GM20431 (cell line): ENCODE results near the gene SPTAN1.
"Not testable (repeated sequence)": the region's sequence is repeated elsewhere in the genome, so short reads cannot be mapped to it uniquely, and the experiment has no call there.

Experiments used
- in situ Hi-C: fragments of 300-500 bp; cut with MseI, MboI; formaldehyde crosslinking; loops from one replicate; pipeline ENCODE4 v1.15.0; 2020; ENCODE audit warnings: low sequenced_read_pairs; ENCODE audit not compliant: unreplicated experiment

SPTAN1 gene

GRCh38 chr9:128651798-128652197 lies 99.4 kb downstream of the SPTAN1 start:
- in situ Hi-C loops, result no loop called here

DNA sequence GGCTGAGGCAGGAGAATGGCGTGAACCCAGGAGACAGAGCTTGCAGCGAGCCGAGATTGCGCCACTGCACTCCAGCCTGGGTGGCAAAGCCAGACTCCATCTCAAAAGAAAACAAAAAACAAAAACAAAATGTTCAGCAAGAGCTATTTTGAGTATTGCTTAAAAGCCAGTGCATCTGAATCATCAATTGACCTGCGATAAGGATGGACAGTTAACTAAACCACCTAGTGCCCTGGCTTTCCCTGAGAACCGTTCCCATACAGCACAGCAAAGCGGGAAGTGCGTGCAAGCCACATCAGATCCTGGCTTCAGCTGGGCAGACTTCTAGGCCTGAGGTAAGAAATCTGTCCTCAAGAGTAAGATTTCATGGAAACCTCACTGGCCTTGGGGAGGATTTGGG lies 101.5 kb downstream of the SPTAN1 start:
- in situ Hi-C loops, result no loop called here

- in situ Hi-C loops, result no loop called here
Observed at GRCh38 chr9:128654481-128654880, 102.1 kb downstream of the SPTAN1 start.

DNA sequence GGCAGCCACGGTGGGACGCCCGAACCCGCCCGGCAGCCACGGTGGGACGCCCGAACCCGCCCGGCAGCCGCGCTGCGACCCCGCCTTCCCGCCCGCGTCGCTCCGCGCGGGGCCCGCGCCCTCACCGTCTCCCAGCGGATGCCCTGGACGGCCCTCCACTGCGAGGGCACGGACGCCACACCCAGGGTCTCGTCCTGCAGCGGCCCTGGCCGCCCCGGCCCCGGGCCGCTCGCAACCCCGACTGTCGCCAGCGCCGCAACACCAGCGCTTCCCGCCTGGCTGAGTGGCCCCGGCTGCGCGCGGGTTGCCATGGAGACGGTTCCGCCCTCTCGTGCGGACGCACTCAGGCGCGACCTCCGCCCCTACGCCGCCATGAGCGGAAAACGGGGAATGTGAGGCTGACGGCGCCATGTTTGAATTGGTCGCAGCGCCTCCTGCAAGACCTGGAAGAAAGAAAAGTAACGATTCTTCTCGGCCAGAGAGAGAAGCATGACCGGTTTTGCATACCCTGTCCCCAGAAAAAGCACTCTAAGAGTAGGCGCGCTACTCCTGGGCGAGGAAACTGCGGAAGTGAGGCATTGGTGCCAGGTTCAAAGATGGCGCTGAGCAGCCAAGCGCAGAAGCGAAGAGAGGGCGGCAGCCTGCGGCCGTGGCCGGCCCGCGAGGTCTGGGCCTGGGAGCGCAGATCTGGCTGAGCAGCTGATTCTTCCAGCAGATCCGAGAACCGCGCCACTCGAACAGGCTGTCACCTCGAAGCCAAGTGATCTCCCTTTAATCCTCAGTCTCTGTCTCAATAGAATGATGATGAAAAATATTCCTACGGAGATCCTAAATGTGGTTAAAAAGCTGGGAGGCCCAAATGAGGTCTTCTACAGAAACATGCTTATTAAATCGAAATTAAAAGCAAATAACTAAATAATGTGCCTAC lies 104.3 kb downstream of the SPTAN1 start, which contains the start of gene DYNC2I2:
Gene DYNC2I2 (minus strand): TSS at position 432 of the 928 bp plus-strand sequence. CDS start 121 bp downstream, at position 311.
- in situ Hi-C loops, result no loop called here

- in situ Hi-C loops, result no loop called here
Observed at GRCh38 chr9:128657344-128657704, 104.9 kb downstream of the SPTAN1 start.

GRCh38 chr9:128657796-128658195 lies 105.4 kb downstream of the SPTAN1 start:
- in situ Hi-C loops, result no loop called here

- in situ Hi-C loops, result not testable (repeated sequence)
Observed at GRCh38 chr9:128666481-128666941, 114.1 kb downstream of the SPTAN1 start.

- in situ Hi-C loops, result no loop called here
Observed at GRCh38 chr9:128669786-128670185, 117.4 kb downstream of the SPTAN1 start.

DNA sequence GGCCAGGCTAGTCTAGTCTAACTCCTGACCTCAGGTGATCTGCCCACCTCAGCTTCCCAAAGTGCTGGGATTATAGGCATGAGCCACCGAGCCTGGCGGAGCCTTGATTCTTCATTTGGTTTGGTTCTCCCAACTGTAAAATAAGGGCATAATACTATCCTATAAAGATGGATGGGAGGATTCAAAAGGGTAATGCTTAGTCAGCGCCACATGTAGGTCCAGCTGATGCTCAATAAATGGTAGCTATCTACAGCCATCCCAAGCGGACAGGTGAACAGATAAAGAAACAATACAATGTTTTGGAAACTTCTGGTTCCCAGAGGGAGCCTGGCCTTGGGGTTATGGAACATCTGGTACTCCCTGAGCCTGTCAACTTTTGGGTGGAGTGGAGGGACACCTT lies 123.0 kb downstream of the SPTAN1 start:
- in situ Hi-C loops, result no loop called here

DNA sequence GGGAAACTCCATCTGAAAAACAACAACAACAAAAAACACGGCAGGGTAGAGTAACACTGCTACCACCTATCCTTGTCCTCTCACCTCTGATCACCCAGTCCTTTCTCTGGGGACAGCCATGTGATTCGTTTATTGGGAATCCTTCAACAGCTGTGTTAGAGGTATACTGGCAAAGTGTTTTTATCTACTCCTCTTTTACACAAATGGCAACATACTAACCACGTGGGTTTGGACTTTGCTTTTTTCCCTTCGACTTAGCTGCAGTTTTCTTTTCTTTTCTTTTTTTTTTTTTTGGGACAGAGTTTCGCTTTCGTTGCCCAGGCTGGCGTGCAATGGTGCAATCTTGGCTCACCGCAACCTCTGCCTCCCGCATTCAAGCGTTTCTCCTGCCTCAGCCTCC lies 125.4 kb downstream of the SPTAN1 start:
- in situ Hi-C loops, result no loop called here
